ENCODE results near the gene CLEC4F. TPM values are rescaled to one million over a fixed set of nuclear protein-coding genes. Genes with fewer than 3 reads are reported as not detected.

CLEC4F gene
- total RNA-seq, 1 donor from 2014 or later, result 0.49 TPM

Small RNA genes within 50 kb of the gene (small RNA-seq; reads per million reads assigned to genes)
- gene HMGN2P21, result not detected

Other genes with a start within 250 kb of the CLEC4F start
- gene ADD2, start 52.4 kb downstream of the CLEC4F start, total RNA-seq, result 3.4 TPM
- not detected for gene FIGLA, start 30.0 kb downstream of the CLEC4F start, total RNA-seq
- 2.5 TPM for gene CD207, start 15.2 kb upstream of the CLEC4F start, total RNA-seq
- not detected for gene VAX2, start 80.0 kb upstream of the CLEC4F start, total RNA-seq
- gene ATP6V1B1, start 115.3 kb upstream of the CLEC4F start, total RNA-seq, result not detected
- 4.9 TPM for gene ANKRD53, start 158.0 kb upstream of the CLEC4F start, total RNA-seq
- gene TEX261, start 174.3 kb upstream of the CLEC4F start, total RNA-seq, result 29.0 TPM
- 110 TPM for gene NAGK, start 248.0 kb upstream of the CLEC4F start, total RNA-seq

Data from vagina (tissue), 1 donor.